Urothelium cell line (cell line): ENCODE measurements around the gene THSD8.

Experiments
- DNase-seq: peaks from one replicate; pipeline ENCODE4 v3.0.0; 2011; ENCODE audit warnings: low spot score, mixed read lengths
- FAIRE-seq: peaks from 2 replicates; lab custom pipeline; 2011; peaks lifted over from hg19 to GRCh38; lab: Jason Lieb, UNC

THSD8 gene

DNA sequence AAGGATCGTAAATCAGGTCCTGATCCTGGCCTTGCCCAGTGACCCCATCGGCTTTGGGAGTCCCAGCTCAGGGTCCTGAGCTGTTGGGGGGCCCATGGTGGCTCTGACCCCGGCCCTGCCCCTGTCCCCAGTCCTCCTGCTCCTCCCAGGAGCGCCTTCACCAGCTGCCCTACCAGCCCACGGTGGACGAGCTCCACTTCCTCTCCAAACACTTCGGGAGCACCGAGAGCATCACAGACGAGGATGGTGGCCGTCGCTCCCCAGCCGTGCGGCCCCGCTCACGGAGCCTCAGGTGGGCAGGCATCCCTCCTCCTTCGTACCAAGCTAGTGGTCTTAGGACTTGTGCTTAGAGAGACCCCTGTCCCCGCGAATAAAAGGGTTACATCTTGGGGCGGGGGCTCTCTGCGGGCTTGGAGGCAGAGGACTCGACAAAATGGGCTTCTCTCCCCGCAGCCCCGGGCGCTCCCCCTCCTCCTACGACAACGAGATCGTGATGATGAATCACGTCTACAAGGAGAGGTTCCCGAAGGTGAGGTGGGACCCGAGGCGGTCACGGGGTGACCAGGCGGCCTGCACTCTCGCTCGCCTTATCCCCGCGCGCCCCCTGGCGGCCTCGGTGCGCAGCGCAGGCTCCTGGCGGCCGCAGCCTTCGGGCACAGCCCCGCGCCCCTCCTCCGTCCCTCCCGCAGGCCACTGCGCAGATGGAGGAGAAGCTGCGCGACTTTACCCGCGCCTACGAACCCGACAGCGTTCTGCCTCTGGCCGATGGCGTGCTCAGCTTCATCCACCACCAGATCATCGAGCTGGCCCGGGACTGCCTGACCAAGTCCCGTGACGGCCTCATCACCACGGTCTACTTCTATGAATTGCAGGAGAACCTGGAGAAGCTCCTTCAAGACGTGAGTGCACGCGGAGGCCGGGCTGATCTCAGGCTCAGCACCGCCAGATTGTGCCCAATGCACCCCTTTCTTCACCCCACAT lies 45.6 kb downstream of the THSD8 start:
- DNase-seq (peak; percentile 83), FAIRE-seq (no peak)
